OCI-LY1 (cell line): Measurements from ENCODE around the gene RAPGEF1.

ENCODE experiments used
- H2AFZ ChIP-seq: fragments of 200-600 bp; sonication (generic), shearing (Covaris generic); 2 replicates; pipeline ENCODE4 v1.6.0; 2014; ENCODE audit warnings: antibody characterized with exemption, mild to moderate bottlenecking, low read length
- H3F3A ChIP-seq: fragments of 200-600 bp; sonication (generic), shearing (Covaris generic); 2 replicates; pipeline ENCODE4 v1.6.0; 2014; ENCODE audit warnings: mild to moderate bottlenecking, antibody characterized with exemption, low read length, moderate library complexity; ENCODE audit not compliant: insufficient read depth
- H3K27ac ChIP-seq: fragments of 200-600 bp; sonication (generic); 2 replicates; pipeline ENCODE4 v1.5.1; 2014; ENCODE audit warnings: low read length, mixed run types, mild to moderate bottlenecking, low read depth; ENCODE audit not compliant: poor library complexity, severe bottlenecking
- H3K27me3 ChIP-seq: fragments of 200-600 bp; sonication (generic); 2 replicates; pipeline ENCODE4 v1.6.0; 2014; ENCODE audit warnings: antibody characterized with exemption, mild to moderate bottlenecking, low read length, moderate library complexity; ENCODE audit not compliant: insufficient read depth
- H3K36me3 ChIP-seq: fragments of 200-600 bp; sonication (generic); 2 replicates; pipeline ENCODE4 v1.6.1; 2014; ENCODE audit warnings: mild to moderate bottlenecking, antibody characterized with exemption, low read length, moderate library complexity, mixed read lengths; ENCODE audit not compliant: insufficient read depth
- H3K4me1 ChIP-seq: fragments of 200-600 bp; sonication (generic); 2 replicates; pipeline ENCODE4 v1.5.1; 2014; ENCODE audit warnings: mild to moderate bottlenecking, low read length, moderate library complexity; ENCODE audit not compliant: insufficient read depth, severe bottlenecking
- H3K4me2 ChIP-seq: fragments of 200-600 bp; sonication (generic), shearing (Covaris generic); 2 replicates; pipeline ENCODE4 v1.6.1; 2014; ENCODE audit warnings: low read length
- H3K4me3 ChIP-seq: fragments of 200-600 bp; sonication (generic); 2 replicates; pipeline ENCODE4 v1.5.1; 2014; ENCODE audit warnings: low read length, low read depth, mild to moderate bottlenecking, mixed read lengths; ENCODE audit not compliant: poor library complexity, severe bottlenecking
- H3K79me2 ChIP-seq: fragments of 200-600 bp; shearing (Covaris generic); 2 replicates; pipeline ENCODE4 v1.6.1; 2016; ENCODE audit warnings: mixed run types, low read length, mixed read lengths; ENCODE audit not compliant: insufficient read depth
- H3K9ac ChIP-seq: fragments of 200-600 bp; sonication (generic), shearing (Covaris generic); 2 replicates; pipeline ENCODE4 v1.6.1; 2014; ENCODE audit warnings: mild to moderate bottlenecking, low read length, mixed read lengths
- H3K9me2 ChIP-seq: fragments of 200-600 bp; sonication (generic), shearing (Covaris generic); 2 replicates; pipeline ENCODE4 v1.6.1; 2014; ENCODE audit warnings: low read depth, mild to moderate bottlenecking, low read length, mixed read lengths
- H3K9me3 ChIP-seq: fragments of 200-600 bp; shearing (Covaris generic); 2 replicates; pipeline ENCODE4 v1.6.1; 2014; ENCODE audit warnings: low read length, mixed read lengths
- H4K20me1 ChIP-seq: fragments of 200-600 bp; sonication (generic), shearing (Covaris generic); 2 replicates; pipeline ENCODE4 v1.6.0; 2016; ENCODE audit warnings: mild to moderate bottlenecking, low read length; ENCODE audit not compliant: insufficient read depth
- CTCF ChIP-seq: fragments of 200-600 bp; sonication (generic), shearing (Covaris generic); IDR thresholded peaks from 2 replicates; pipeline ENCODE4 v1.5.1; 2017; ENCODE audit warnings: mild to moderate bottlenecking, antibody characterized with exemption, low read length, moderate library complexity, mixed read lengths
- EZH2 ChIP-seq: fragments of 200-600 bp; sonication (generic), shearing (Covaris generic); IDR thresholded peaks from 2 replicates; pipeline ENCODE4 v1.8.0; 2017; ENCODE audit warnings: borderline replicate concordance, mixed run types, mild to moderate bottlenecking, antibody characterized with exemption, low read length, moderate library complexity, mixed read lengths

The RAPGEF1 gene

GRCh38 chr9:131695366-131695765 is 44.5 kb downstream of the RAPGEF1 start:
- no peak overlapping the region for H3K4me2 ChIP-seq
- H3K9me3 ChIP-seq, result no peaks in the 10 kb centered on the region
- H3K4me3 ChIP-seq, result no peak overlapping the region
- no peak overlapping the region for H2AFZ ChIP-seq
- no peak overlapping the region for H3K9ac ChIP-seq
- peaks cover 99% of the 10 kb centered on the region for H3K4me1 ChIP-seq
- H3F3A ChIP-seq, result no peaks in the 10 kb centered on the region
- H3K9me2 ChIP-seq, result no peaks in the 10 kb centered on the region
- no peaks in the 10 kb centered on the region for H3K27me3 ChIP-seq
- H4K20me1 ChIP-seq, result no peaks in the 10 kb centered on the region
- TF ChIP-seq EZH2 (no peak), CTCF (no peak)
- H3K79me2 ChIP-seq, result peaks cover 66% of the 10 kb centered on the region
- H3K36me3 ChIP-seq, result no peaks in the 10 kb centered on the region; the same call in 1 of the 2 replicates
- peak overlapping the region; percentile 73 for H3K27ac ChIP-seq

GRCh38 chr9:131693651-131694597 is 46.0 kb downstream of the RAPGEF1 start:
- no peaks in the 10 kb centered on the region; the same call in 1 of the 2 replicates for H3K36me3 ChIP-seq

More at GRCh38 chr9:131693651-131694597, 46.0 kb downstream of the RAPGEF1 start:
- H3K9me2 ChIP-seq, result no peaks in the 10 kb centered on the region
- TF ChIP-seq CTCF, result no peak
- no peak for TF ChIP-seq EZH2
- H3K4me1 ChIP-seq, result peaks cover 91% of the 10 kb centered on the region
- no peak overlapping the region for H3K4me2 ChIP-seq
- no peaks in the 10 kb centered on the region for H4K20me1 ChIP-seq
- peaks cover 71% of the 10 kb centered on the region for H3K79me2 ChIP-seq
- no peak overlapping the region for H3K9ac ChIP-seq
- H3F3A ChIP-seq, result no peaks in the 10 kb centered on the region
- peak overlapping the region; percentile 11 for H3K27ac ChIP-seq
- H3K9me3 ChIP-seq, result no peaks in the 10 kb centered on the region
- no peak overlapping the region for H3K4me3 ChIP-seq
- H3K27me3 ChIP-seq, result no peaks in the 10 kb centered on the region
- H2AFZ ChIP-seq, result no peak overlapping the region
